Stimulated activated CD4-positive, alpha-beta T cell treated with anti-CD3 and anti-CD28 coated beads, Interleukin-2, amount 100 ng/mL, for 48 hours (primary cell): Measurements from ENCODE around the gene PLPP6.
"Not testable (repeated sequence)": the region's sequence is repeated elsewhere in the genome, so short reads cannot be mapped to it uniquely, and the experiment has no call there.

Experiments
- DNase-seq, 2 donors: peaks; one replicate each; pipeline ENCODE4 v3.0.0-alpha.2; 2020

Gene PLPP6

DNA sequence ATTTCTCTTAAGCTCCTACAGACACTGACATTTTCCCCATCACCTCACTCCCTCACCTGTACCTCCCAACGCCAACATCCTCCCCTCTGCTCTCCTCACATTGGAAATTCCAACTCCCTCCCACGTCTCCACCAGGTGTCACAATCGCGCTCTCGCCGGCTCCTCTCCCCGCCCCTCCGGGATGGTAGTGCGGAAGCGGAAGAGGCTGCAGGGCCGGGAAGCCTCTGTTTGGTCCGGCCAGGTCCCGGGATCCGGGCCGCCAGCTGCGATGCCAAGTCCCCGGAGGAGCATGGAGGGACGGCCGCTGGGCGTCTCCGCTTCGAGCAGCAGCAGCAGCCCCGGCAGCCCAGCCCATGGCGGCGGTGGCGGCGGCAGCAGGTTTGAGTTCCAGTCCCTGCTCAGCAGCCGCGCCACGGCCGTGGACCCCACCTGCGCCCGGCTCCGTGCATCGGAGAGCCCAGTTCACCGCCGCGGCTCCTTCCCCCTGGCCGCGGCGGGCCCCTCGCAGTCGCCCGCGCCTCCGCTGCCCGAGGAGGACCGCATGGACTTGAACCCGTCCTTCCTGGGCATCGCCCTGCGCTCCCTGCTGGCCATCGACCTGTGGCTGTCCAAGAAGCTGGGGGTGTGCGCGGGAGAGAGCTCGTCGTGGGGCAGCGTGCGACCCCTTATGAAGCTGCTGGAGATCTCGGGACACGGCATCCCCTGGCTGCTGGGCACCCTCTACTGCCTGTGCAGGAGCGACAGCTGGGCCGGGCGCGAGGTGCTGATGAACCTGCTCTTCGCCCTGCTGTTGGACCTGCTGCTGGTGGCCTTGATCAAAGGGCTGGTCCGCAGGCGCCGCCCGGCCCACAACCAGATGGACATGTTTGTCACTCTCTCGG lies at the start of gene PLPP6:
Gene PLPP6 (plus strand): TSS at position 187 of the 881 bp plus-strand sequence. CDS start 82 bp downstream, at position 269.
- peak; percentile 62 to 66 for DNase-seq

- DNase-seq: no peak
Observed at GRCh38 chr9:4614627-4615026, 47.5 kb upstream of the PLPP6 start.

DNA sequence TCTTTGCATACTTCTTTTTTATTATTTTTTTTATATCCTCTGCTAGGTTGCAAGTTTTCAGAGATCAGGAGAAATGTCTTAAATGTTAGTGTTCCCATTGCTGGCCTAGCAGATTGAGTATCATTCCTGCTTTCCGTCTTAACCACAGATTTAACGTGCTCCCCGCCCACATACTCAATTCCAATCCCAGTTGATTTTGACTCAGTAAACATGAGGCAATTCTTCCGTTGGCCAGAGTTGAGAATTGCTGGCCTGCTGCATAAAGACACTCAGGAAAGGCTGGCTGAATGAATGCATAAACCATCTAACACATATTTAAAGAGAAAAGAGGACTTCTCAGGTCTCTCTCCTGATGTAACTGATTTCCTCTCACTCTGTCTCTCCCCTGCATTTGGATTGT lies 46.8 kb upstream of the PLPP6 start:
- DNase-seq: no peak

DNA sequence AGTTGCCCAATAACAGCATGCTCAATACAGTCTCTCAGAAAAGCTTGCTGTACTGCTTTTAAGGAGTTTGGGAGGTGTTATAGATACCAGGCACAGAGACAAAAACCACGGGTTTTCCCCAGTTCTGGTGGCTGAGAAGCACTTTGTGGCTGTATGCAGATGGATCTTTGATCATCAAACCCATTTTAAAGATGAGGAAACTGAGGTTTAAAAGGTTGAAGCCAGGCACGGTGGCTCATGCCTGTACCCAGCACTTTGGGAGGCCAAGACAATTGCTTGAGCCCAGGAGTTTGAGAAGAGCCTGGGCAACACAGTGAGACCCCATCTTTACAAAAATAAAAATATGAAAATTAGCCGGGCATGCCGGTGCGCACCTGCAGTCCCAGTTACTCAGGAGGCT lies 46.3 kb upstream of the PLPP6 start:
- no peak for DNase-seq

GRCh38 chr9:4617752-4618151 lies 44.3 kb upstream of the PLPP6 start:
- DNase-seq: no peak

DNA sequence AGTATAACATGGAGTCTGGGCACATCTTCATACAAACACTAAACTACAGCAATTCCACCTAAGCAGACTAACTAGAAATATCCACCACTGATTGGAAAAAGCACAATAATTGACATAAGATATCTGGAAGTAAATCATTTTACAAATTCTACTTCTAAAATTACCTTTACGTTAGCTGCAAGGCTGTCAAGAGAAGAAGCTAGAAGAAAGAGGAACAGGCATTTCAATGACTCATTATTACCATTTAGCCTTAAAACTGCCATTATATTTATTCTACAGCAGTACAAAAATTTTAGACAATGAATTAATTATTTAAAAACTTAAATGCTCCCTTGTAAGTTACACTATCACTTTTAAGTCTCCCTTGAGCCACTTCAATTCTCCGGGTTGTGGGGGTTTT lies 43.4 kb upstream of the PLPP6 start:
- no peak for DNase-seq

DNA sequence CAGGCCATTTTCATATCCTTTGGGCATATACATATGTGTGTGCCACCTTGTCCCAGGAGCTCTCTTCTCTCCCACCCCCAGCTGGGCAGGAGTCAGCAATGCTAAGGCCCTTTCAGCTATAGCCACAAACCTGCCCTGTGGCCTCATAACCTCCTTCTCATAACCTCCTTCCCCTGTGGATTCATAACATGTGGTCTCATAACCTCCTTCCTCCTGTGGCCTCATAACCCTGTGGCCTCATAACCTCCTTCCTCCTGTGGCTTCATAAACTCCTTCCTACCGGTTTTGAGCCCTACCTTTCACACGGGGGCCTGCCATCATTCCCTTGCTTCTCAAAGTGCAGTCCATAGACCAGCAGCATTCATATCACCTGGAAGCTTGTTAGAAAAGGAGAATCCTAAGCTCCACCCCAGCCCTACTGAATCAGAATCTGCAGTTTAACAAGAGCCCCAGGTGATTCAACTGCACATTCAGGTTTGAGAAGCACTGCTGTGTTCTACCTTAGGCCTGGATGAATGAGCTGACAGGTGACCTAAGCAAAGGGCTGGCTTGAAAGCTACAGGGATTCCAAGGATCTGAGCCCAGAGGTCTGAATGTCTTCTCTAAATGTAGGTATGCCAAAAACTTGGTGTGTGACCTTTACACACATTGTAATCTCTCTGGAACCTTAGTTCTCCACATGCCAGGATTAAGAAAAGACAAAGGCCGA lies 41.9 kb upstream of the PLPP6 start:
- no peak for DNase-seq

GRCh38 chr9:4620881-4621555 lies 41.1 kb upstream of the PLPP6 start:
- DNase-seq: no peak

GRCh38 chr9:4622016-4622415 lies 40.1 kb upstream of the PLPP6 start:
- no peak for DNase-seq

- no peak for DNase-seq
Observed at GRCh38 chr9:4630836-4631235, 31.3 kb upstream of the PLPP6 start.

GRCh38 chr9:4638968-4639367 lies 23.1 kb upstream of the PLPP6 start:
- DNase-seq: no peak

- no peak for DNase-seq
Observed at GRCh38 chr9:4639420-4639819, 22.7 kb upstream of the PLPP6 start.

DNA sequence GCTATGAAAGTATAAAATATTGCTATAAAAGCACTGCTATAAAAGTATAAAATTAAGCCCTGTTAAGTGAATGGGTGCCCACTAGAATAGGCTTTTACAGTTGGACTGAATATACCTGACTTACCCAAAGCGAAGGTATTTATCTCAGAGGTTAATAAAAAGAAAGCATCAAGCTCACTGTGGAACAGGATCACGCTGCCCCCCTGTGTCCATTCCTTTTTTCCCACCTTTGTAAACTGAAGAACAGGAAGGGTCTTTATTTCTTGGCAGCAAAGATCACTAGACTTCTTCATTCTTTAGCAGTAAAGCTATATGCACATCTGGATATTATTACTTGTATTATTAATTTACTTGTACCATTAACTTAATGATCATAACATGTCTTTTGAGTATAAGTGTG lies 22.1 kb upstream of the PLPP6 start:
- DNase-seq: peak; percentile 13 to 34

- no peak for DNase-seq
Observed at GRCh38 chr9:4642351-4642750, 19.7 kb upstream of the PLPP6 start.

GRCh38 chr9:4654084-4654483 lies 8.0 kb upstream of the PLPP6 start:
- no peak for DNase-seq

DNA sequence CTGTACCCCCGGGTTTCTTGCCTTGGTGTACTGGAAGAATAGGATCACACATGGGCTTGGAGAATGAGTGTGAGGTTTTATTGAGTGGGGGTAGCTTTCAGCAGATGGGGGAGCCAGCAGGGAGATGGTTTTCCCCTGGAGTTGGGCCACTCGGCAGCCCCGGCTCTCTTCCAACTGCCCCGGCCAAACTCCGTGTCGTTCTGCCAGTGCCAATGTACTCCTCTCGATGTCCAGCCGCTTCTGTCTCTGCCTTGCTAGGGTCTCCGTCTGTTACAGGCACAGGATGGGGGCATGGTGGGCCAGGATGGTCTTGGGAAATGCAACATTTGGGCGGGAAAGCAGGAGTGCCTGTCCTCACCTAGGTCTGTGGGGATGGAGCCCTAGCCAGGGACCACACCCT lies 7.6 kb upstream of the PLPP6 start:
- DNase-seq: no peak

DNA sequence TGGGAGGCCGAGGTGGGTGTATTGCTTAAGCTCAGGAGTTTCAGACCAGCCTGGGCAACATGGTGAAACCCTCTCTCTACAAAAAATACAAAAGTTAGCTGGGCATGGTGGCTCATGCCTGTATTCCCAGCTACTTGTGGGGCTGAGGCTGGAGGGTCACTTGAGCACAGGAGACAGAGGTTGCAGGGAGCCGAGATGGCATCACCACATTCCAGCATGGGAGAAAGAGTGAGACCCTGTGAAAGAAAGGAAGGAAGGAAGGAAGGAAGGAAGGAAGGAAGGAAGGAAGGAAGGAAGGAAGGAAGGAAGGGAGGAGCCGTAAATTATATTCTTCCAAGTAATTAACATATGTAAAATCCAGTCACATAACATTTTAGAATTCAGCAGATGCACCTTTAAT lies 5.9 kb upstream of the PLPP6 start:
- DNase-seq: not testable (repeated sequence)

DNA sequence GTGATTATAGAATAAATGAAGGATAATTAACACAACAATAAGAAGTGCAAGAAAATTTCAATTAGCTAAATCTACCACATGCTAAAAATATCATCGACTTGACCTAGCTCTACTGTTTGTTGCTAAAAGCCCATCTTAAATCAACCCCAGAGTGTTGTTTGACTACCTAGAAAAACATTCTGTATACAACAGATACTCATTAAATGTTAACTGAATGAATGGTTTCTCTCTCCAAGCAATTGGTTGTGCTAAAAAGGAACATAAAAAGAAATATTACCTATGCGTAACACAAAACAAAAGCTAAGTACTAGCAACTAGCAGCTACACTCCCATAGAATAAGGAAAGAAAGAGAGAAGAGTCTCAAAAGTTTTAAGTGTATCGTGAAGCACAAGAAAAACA lies 5.5 kb upstream of the PLPP6 start:
- DNase-seq: no peak

GRCh38 chr9:4657426-4658159 lies 4.5 kb upstream of the PLPP6 start:
- no peak for DNase-seq

DNA sequence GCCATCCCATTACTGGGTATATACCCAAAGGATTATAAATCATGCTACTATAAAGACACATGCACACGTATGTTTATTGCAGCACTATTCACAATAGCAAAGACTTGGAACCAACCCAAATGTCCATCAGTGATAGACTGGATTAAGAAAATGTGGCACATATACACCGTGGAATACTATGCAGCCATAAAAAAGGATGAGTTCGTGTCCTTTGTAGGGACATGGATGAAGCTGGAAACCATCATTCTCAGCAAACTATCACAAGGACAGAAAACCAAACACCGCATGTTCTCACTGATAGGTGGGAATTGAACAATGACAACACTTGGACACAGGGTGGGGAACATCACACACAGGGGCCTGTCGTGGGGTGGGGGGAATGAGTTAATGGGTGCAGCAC lies 1.4 kb upstream of the PLPP6 start:
- not testable (repeated sequence) for DNase-seq

- no peak for DNase-seq
Observed at GRCh38 chr9:4661165-4661564, 929 bp upstream of the PLPP6 start.

GRCh38 chr9:4661611-4662010 lies 483 bp upstream of the PLPP6 start:
- no peak for DNase-seq
